ENCODE results near the gene ARHGAP9.
"Not testable (repeated sequence)": the region's sequence is repeated elsewhere in the genome, so short reads cannot be mapped to it uniquely, and the experiment has no call there.

ARHGAP9 gene

DNA sequence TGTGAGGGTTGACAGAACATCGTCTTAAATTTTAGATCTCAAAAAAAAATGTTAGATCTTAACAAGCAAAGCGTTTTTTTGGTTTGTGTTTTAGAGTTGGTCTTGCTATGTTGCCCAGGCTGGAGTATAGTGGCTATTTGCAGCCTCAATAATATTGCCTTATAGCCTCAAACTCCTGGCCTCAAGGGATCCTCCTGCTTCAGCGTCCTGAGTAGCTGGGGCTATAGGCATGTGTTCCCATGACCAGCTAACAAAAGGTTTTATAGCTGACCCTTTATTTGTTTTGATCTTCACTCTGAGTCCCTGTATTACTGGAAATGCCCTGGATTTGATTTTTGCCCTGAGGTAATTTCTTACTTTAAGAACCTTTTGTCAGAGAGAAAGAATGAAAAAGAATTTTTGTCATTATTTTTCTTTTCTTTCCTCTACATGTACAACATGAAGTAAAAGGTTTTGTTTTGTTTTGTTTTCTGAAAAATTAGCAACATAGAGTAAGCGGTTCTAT lies 39.9 kb downstream of the ARHGAP9 start:
- DNase-seq (ENCODE audit: extremely low read depth in 1 of 2, low read depth in 1 of 2), result no peak

DNA sequence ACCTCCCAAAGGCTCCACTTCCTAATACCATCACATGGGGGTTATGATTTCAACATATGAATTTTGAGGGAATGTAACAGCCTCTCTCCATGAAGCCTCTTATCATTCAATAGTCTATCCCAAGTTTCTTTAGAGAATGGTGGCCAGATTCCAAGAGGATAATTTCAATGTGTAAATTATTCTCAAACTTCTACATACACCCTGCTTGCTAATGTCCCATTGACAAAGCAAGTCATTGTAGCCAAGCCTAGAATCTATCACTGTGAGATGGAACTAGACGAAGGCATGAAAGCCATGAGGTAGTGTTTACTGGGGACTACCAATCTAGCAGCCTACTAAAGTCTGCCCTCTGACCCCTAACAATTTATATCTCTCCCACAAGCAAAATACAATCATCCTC lies 41.3 kb downstream of the ARHGAP9 start:
- DNase-seq (ENCODE audit: extremely low read depth in 1 of 2, low read depth in 1 of 2), result no peak

DNA sequence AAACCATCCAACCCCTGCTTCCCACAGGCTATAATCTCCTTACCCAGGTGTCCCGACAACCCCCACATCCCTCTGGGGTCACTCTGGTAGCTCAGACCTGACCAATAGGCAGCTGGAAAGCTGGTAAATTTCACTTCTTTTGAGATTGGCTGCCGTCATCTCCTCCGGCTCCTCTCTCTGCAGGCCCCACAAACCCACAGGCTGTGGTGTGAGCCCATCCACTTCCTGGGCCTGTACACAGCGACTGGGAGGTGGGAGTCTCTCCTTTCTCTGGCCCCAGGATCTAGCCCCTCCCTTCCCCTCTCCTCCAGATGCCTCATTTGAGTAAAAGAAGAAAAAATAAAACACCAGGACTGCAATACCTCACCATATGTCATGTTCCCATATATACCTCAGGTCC lies 44.4 kb downstream of the ARHGAP9 start:
- DNase-seq (ENCODE audit: extremely low read depth in 1 of 2, low read depth in 1 of 2), result no peak

DNA sequence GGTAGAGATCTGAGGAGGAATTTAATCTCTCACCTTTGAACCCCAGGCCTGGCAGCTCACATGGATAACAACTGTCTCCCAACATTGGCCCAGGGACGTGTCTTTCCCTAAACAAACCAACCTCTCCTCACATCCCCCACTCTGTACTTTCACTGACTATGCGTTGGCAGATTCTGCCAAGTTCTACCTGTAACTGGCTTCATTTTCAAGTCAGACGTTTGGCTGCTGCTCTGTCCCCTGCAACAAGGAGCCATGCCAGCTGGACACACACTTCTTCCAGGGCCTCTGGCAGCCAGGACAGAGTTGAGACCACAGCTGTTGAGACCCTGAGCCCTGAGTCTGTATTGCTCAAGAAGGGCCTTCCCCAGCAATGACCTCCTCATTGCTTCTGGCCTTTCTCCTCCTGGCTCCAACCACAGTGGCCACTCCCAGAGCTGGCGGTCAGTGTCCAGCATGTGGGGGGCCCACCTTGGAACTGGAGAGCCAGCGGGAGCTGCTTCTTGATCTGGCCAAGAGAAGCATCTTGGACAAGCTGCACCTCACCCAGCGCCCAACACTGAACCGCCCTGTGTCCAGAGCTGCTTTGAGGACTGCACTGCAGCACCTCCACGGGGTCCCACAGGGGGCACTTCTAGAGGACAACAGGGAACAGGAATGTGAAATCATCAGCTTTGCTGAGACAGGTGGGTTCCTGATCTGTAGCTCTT lies 45.0 kb downstream of the ARHGAP9 start, which contains the start of gene INHBC:
TSS of gene INHBC (plus strand) at position 268 of the 707 bp plus-strand sequence. CDS start at position 371, 103 bp downstream.
- no peak for DNase-seq (ENCODE audit: extremely low read depth in 1 of 2, low read depth in 1 of 2)

DNA sequence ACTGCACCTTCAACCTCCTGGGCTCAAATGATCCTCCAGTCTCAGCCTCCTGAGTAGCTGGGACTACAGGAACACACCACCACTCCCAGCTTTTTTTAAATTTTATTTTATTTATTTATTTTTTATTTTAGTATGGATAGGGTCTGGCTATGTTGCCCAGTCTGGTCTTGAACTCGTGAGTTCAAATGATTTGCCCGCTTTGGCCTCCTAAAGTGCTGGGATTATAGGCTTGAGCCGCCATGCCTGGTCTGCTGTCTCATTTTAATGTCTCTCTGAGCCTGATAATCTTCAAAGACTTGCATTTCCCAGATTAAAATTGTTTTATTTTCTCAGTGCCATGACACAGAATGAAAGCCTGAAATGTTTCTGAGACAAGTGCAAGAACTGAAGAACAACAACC lies 46.3 kb downstream of the ARHGAP9 start:
- DNase-seq (ENCODE audit: extremely low read depth in 1 of 2, low read depth in 1 of 2), result no peak

DNA sequence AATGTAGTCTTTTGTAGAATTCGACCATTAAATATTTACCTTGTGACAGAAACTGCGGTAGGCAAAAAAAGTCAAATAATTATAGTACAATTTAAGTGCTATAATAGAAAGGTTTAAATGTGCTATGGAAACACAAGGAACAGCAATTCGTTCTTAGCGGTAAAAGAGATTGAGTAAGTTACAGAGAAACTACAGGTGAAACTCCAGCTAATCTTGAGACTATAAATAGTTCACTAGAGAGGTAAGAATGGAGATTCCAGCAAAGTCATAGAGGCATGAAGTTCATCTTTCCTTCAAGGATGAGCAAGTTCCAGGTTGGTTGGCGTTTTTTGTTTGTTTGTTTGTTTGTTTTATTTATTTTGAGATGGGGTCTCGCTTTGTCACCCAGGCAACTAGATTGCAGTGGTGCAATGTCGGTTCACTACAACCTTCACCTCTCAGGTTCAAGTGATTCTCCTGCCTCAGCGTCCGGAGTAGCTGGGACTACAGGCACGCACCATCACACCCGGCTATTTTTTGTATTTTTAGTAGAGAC lies 47.9 kb downstream of the ARHGAP9 start:
- DNase-seq (ENCODE audit: extremely low read depth in 1 of 2, low read depth in 1 of 2), result no peak

DNA sequence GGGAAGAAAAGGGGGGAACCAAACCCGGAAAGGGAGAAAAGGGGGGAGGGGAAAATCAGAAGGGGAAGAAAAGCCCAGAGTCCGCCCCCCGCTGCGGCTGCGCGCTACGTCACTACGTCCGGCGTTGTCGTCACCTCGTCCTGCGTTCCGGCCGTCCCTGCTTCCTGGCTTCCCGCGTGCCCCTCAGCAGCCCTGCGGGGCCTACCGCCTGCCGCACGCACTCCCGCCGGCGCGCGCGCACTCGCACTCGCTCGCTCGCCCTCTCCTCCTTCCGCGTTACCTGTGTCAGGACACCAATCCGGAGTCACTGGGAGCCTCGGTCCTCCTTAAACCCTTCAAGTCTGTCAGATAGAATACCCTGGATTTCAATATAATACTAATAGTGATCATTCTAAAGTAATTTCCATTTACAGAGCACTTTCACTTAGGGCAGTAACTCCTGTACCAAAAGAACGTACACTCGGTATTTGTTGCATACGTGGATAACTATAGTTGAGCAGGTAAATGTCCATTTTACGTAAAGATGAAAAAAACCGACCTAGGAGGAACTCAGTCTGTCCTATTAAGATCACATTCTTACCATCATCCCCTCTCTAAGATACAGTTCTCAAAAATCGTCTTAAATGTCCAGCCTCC lies 48.6 kb downstream of the ARHGAP9 start, which contains the start of gene R3HDM2:
TSS of gene R3HDM2 (minus strand) at position 113 of the 636 bp plus-strand sequence. CDS start 120,615 bp downstream, outside the sequence.
- peak; percentile 94 to 96 for DNase-seq (ENCODE audit: extremely low read depth in 1 of 2, low read depth in 1 of 2)

DNA sequence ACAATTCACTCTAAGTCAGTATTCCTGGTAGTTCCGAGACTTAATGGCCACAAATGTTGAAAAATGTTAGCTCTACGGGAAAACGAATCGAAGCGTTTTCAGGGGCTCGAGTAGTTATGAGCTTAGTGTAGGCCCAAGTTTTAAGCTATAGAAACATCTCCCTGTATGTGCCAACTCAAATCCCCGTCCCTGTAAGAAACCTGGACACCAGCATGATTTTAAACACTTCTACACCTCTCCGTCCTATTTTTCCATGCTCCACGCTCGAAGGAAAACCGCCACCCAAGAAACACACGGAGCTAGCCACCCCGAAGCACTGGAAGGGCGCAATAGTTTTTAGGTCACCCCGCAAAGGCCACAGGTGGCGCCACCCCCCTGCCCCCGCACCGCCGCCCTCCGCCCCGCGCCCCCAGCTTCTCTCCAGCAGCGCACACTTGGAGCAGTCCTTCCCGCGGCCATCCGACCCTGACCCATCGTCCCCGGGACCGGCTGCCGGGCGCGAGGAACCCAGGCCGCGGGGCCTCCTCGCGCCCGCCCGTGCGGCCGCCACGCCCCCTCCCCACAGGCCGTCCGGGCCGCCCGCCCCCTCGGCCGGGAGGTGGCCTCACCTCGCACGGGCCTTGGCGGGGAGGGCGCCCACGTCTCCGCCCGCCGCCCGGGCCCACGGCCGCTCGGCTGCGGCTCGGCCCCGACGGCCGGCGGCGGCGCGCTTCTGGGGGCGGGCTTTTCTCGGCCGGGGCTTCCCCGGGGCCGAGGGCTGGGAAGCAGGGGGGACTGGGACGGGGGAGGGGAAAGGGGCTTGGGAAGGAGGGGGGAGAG lies 49.3 kb downstream of the ARHGAP9 start:
- DNase-seq (ENCODE audit: extremely low read depth in 1 of 2, low read depth in 1 of 2), result peak in 1 of 2 donors; percentile 12

DNA sequence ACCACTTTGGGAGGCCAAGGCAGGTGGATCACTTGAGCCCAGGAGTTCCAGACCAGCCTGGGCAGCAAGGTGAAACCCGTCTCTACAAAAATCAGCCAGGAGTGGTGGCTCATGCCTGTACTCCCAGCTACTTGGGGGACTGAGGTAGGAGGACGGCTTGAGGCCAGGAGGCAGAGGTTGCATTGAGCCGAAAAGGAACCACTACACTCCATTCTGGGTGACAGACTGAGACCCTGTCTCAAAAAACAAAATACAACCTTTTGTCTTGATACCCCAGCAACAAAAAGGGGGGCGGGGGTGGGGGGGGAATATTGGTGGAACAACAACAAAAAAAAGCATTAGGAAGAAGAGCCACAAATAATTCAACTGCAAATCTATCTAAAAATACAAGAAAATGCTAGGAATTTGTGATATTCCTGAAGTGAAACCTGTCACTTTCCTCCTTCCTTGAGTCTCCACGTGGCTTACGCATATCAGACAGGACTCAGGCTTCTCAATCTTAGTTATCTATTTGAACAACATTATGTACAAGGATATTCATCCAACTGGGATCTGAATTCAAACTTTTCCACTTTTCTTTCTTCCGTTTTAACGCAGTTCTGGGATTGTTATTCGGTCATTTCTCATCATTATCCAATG lies 50.1 kb downstream of the ARHGAP9 start:
- no peak for DNase-seq (ENCODE audit: extremely low read depth in 1 of 2, low read depth in 1 of 2)

DNA sequence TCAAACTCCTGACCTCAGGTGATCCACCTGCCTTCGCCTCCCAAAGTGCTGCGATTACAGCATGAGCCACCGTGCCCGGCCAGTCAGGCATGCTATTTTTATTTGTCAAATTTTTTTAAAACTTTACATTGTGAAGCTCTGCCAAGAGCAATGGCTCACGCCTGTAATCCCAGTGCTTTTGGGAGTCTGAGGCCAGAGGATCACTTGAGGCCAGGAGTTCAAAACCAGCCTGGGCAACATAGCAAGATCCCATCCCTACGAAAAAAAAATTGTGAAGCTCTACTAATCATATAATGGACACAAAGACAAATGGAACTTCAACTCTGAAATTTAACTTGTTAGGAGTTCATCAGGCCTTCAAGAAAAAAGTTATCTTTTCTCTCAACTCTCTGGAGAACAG lies 50.7 kb downstream of the ARHGAP9 start:
- DNase-seq (ENCODE audit: extremely low read depth in 1 of 2, low read depth in 1 of 2), result no peak

DNA sequence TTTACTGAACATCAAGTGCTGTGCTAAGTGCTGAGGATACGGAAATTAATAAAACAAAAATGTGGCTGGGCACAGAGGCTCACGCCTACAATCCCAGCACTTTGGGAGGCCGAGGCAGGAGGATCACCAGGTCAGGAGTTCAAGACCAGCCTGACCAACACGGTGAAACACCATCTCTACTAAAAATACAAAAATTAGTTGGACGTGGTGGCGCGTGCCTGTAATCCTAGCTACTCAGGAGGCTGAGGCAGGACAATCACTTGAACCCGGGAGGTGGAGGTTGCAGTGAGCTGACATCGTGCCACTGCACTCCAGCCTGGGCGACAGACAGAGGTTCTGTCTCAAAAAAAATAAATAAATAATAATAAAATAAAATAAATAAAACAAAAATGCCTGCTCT lies 52.7 kb downstream of the ARHGAP9 start:
- DNase-seq (ENCODE audit: extremely low read depth in 1 of 2, low read depth in 1 of 2), result not testable (repeated sequence)

Measured in stimulated activated CD8-positive, alpha-beta memory T cell treated with anti-CD3 and anti-CD28 coated beads, Interleukin-7, amount 100 ng/mL, for 48 hours (primary cell).